ENCODE results near the gene UNC5C.

DNA sequence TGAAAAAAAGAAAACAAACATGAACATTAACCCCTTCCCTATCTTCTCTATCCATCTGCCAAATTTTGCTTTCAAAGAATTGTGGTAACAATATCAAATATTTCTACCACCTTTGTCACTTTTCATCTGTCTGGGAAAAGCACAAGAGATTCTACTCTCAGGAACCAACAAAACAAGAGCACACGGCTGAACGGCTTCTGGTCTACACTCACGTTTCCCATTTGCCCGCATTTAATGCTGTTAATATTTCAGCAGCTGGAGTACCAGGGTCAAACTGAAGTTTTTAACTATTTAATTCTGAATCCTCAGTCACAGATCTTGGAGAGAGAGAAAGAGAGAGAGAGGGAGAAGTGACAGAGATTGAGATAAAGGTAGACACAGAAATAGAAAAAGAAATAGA is 91.4 kb downstream of the UNC5C start:
- TF ChIP-seq POLR2A (IDR thresholded peaks at IDR 0.05; ENCODE audit: low read length) (no peak), GATA1 (IDR thresholded peaks at IDR 0.05; ENCODE audit: low read depth, low read length) (no peak)

Measured in erythroblast (primary cell).